Left lung (tissue), 10 donors: ENCODE measurements around the gene FHIT. TPM values are rescaled to one million over a fixed set of nuclear protein-coding genes. Genes with fewer than 3 reads are reported as not detected.

ENCODE experiments used
- ATAC-seq: fragments of 200-7000 bp; cut with Tn5 transposase; one replicate; pipeline ENCODE4 v1.9.1; 2020; ENCODE audit warnings: moderate library complexity
- DNase-seq, 4 donors: peaks; one replicate each; pipeline ENCODE4 v3.0.0-alpha.2; 2013 to 2020
- H3K27ac ChIP-seq, 2 donors: fragments of 200-600 bp; sonication (generic) in 1 of 2; one replicate each; pipeline versions ENCODE4 v1.5.0 to v1.8.0; 2020 to 2021
- H3K27me3 ChIP-seq, 2 donors: fragments of 200-600 bp; sonication (generic) in 1 of 2; one replicate each; pipeline versions ENCODE4 v1.5.0 to v1.8.0; 2020 to 2021
- H3K36me3 ChIP-seq, 2 donors: fragments of 200-600 bp; sonication (generic) in 1 of 2; one replicate each; pipeline versions ENCODE4 v1.5.0 to v1.8.0; 2020 to 2021
- H3K4me1 ChIP-seq, 2 donors: fragments of 200-600 bp; one replicate each; pipeline ENCODE4 v1.8.0; 2021
- H3K4me3 ChIP-seq, 2 donors: fragments of 200-600 bp; sonication (generic) in 1 of 2; one replicate each; pipeline versions ENCODE4 v1.5.0 to v1.8.0; 2020 to 2021; ENCODE audit warnings: mild to moderate bottlenecking in 1 of 2
- H3K9me3 ChIP-seq, 2 donors: fragments of 200-600 bp; sonication (generic) in 1 of 2; one replicate each; pipeline versions ENCODE4 v1.5.0 to v1.8.0; 2020 to 2021
- CTCF ChIP-seq, 2 donors: fragments of 200-600 bp; sonication (generic) in 1 of 2; IDR thresholded peaks; one replicate each; pipeline versions ENCODE4 v1.5.0 to v1.8.0; 2021; ENCODE audit warnings: antibody characterized with exemption in 2 of 2
- intact Hi-C, 2 donors: fragments of 100-400 bp; cut with DNase I; formaldehyde crosslinking; loops; one replicate each; pipeline versions ENCODE4 v1.11.2 to v1.14.2; 2022
- polyA plus RNA-seq, 6 donors: library from polyadenylated mRNA; unstranded; fragments of 120-200 nt; gene quantifications; one replicate each; pipeline ENCODE4 v1.2.1, GENCODE V29; 2013; ENCODE audit not compliant: insufficient read length in 6 of 6
- total RNA-seq, 2 donors: library from RNA; stranded (reverse); fragmentation: NEBNext Ultra II Directional; extraction: Animal tissue kit (Norgen Biotek cat#: 25700); gene quantifications; one replicate each; pipeline ENCODE4 v1.2.1, GENCODE V29; 2021
- donor health status: DM: no; HTN: yes; CAD: no.
- donor health status: DM: no; HTN: no; CAD: no.

Gene FHIT
- total and polyA plus RNA-seq, 8 donors = 8.5 to 16.3 (median 9.7) TPM

GRCh38 chr3:60000311-60001105 is 1250.7 kb downstream of the FHIT start:
- DNase-seq (no peak), ATAC-seq (no peak)
- Histone ChIP-seq H3K9me3 (no peaks in the 10 kb centered on the region), H3K4me3 (no peak overlapping the region), H3K36me3 (no peaks in the 10 kb centered on the region), H3K27ac (no peak overlapping the region), H3K27me3 (no peaks in the 10 kb centered on the region), H3K4me1 (no peaks in the 10 kb centered on the region)
- intact Hi-C loops = no loop called here
- TF ChIP-seq CTCF (IDR thresholded peaks at IDR 0.05) = no peak

DNA sequence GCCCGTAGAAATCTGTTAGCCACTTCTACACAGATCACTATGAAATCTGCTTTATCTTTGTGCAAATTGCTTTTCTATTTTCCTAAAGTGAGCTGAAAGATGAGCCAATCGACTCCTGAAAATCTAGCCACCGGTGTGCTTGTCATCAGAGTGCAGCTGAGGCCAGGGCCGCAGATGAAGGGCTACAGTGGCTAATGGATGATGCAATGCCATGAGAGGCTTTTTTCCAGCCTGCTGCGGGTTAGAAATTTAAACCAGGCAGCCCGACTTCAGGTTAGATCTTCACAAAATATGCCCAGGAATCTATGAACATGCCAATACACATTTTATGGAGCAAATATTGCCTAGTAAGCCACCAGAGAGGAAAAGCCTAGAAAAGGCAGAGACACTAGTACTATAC is 1253.2 kb downstream of the FHIT start:
- DNase-seq = no peak
- no peaks in the 10 kb centered on the region for H3K4me1 ChIP-seq
- no peak for ATAC-seq
- no peaks in the 10 kb centered on the region for H3K27me3 ChIP-seq
- no peak overlapping the region for H3K4me3 ChIP-seq
- no peaks in the 10 kb centered on the region for H3K36me3 ChIP-seq
- intact Hi-C loops = no loop called here
- no peaks in the 10 kb centered on the region for H3K9me3 ChIP-seq
- no peak overlapping the region for H3K27ac ChIP-seq
- no peak for TF ChIP-seq CTCF (IDR thresholded peaks at IDR 0.05)

DNA sequence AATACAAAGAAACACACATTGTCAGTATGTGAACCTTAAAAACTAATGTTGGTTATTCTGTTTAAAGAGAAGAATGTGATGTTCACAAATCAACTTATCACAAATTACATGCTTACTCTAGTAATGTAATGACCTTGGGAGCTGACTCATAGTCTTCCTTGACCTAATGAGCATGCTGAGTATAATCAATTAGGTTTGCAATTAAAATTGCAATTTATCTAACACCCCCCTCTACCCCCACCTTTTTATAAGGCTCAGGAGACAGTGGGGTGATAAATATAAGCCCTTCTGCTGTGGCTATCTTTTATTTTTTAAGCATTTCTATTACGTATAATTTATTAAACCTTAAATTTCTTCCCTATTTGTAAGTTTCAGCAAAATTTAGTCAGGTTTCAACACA is 1253.7 kb downstream of the FHIT start:
- H3K36me3 ChIP-seq = no peaks in the 10 kb centered on the region
- no peak for DNase-seq
- ATAC-seq = no peak
- H3K4me3 ChIP-seq = no peak overlapping the region
- H3K27ac ChIP-seq = no peak overlapping the region
- H3K4me1 ChIP-seq = no peaks in the 10 kb centered on the region
- H3K9me3 ChIP-seq = no peaks in the 10 kb centered on the region
- TF ChIP-seq CTCF (IDR thresholded peaks at IDR 0.05) = no peak
- no peaks in the 10 kb centered on the region for H3K27me3 ChIP-seq
- intact Hi-C loops = no loop called here

GRCh38 chr3:59996056-59996455 is 1255.2 kb downstream of the FHIT start:
- Histone ChIP-seq H3K4me3 (no peak overlapping the region), H3K36me3 (no peaks in the 10 kb centered on the region), H3K27me3 (no peaks in the 10 kb centered on the region), H3K27ac (no peak overlapping the region), H3K9me3 (no peaks in the 10 kb centered on the region), H3K4me1 (no peaks in the 10 kb centered on the region)
- DNase-seq (peak in 2 of 4 donors; percentile 67 to 71), ATAC-seq (peak; percentile 23)
- no peak for TF ChIP-seq CTCF (IDR thresholded peaks at IDR 0.05)
- intact Hi-C loops = no loop called here

GRCh38 chr3:59995563-59995962 is 1255.7 kb downstream of the FHIT start:
- intact Hi-C loops = no loop called here
- no peak for DNase-seq
- H3K4me1 ChIP-seq = no peaks in the 10 kb centered on the region

More at GRCh38 chr3:59995563-59995962, 1255.7 kb downstream of the FHIT start:
- Histone ChIP-seq H3K9me3 (no peaks in the 10 kb centered on the region), H3K27ac (no peak overlapping the region), H3K4me3 (no peak overlapping the region), H3K36me3 (no peaks in the 10 kb centered on the region), H3K27me3 (no peaks in the 10 kb centered on the region)
- TF ChIP-seq CTCF (IDR thresholded peaks at IDR 0.05) = no peak
- no peak for ATAC-seq
